Measurements from ENCODE around the gene SLC25A42. TPM values are rescaled to one million over a fixed set of nuclear protein-coding genes. Genes with fewer than 3 reads are reported as not detected.

SLC25A42 gene
- total and polyA plus RNA-seq, 5 experiments from 2014 or later, result 6.2 to 33.6 (median 14.5) TPM

DNA sequence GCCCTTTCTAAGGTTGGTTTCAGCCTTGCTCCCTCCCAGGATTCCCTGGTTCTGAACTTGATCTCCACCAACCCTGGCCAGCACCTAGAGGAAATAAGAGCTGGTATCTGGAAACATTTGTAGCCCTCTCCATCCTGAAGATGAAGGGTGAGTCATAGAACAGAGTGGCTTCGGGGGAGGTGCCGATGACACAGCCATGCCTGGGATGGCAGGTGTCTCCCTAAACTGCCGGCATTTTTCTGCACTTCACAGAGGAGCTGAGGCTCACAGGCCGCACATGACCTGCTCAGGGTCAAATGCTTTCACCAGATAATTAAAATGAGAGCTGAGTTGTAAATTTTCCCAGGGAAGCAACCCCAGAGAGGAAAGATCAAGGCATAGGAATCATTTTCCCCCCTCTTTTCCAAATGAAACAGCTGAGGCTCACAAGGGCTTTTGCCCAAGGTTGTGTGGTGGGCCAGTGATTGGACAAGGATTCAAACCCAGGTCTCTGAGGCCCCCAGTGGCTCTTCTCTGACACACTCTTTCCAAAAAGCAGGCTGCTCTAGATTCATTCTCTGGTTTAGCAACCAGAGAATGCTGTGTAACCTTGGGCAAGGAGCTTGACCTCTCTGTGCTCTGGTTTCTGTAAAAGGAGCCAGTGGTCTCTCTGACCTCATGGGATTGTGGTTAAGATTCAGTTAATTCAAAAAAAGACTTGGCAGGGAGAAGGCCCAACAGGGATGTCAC lies 1.2 kb upstream of the SLC25A42 start:
- H3K9me3 Mint-ChIP-seq, result no peaks in the 10 kb centered on the region
- H3K4me3 Mint-ChIP-seq, result peak overlapping the region; percentile 84 to 97 (median 92)
- DNase-seq (no peak), ATAC-seq (no peak)
- POLR2A ChIA-PET, result interaction anchor here (1.0 to 1.8 kb wide), 6 partner anchors 24 to 259 kb away, joined by 3 to 4 read pairs (median 4); partner anchors contain the start of genes COPE and DDX49
- H3K27ac Mint-ChIP-seq, result peak overlapping the region in 8 of 10 donors; percentile 43 to 92 (median 76)
- no peaks in the 10 kb centered on the region for H3K27me3 Mint-ChIP-seq
- H3K36me3 Mint-ChIP-seq, result peaks cover 0 to 13% (median 0%) of the 10 kb centered on the region in 3 donors
- H3K4me1 Mint-ChIP-seq, result peaks cover 10 to 38% (median 25%) of the 10 kb centered on the region in 4 donors

DNA sequence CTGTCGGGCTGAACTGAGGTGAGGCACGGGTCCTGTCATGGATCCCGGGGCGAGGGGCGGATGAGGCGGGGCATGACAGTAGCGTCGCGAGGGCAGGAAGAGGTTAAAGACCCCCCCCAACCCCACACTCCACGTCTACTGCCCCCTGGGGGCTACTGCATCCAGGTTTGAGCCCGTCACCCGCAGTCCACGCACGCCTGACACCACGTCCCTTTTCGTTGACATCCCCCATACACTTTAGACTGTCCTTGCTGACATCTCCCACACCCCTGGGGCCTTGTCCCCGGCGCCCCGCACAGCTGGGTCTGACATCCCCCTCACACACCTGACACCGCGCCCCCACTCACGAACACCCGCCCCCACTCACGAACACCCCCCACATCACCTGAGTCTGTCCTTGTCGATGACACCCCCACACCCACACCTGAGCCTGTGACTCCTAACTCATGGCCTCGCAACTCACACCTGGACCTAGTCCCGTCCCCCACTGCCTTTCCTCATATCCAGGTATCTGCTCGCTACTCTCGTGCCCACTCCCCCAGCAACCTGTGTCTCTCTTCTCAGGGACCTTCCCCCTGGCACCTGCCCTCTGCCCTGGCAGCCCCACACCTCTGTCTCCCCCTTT lies 416 bp downstream of the SLC25A42 start:
- POLR2A ChIA-PET, result interaction anchor here (0.5 to 1.8 kb wide), 6 partner anchors 24 to 145 kb away, joined by 3 to 4 read pairs (median 4); partner anchors contain the start of genes COPE and DDX49
- Mint-ChIP-seq H3K36me3 (peaks cover 0 to 4% (median 0%) of the 10 kb centered on the region in 3 donors), H3K4me3 (peak overlapping the region; percentile 84 to 97 (median 92)), H3K27ac (peak overlapping the region; percentile 60 to 92 (median 82)), H3K9me3 (no peaks in the 10 kb centered on the region), H3K27me3 (no peaks in the 10 kb centered on the region), H3K4me1 (peaks cover 10 to 46% (median 31%) of the 10 kb centered on the region in 4 donors)
- DNase-seq (peak in 1 of 10 donors; percentile 10), ATAC-seq (peak; percentile 31 to 41)

DNA sequence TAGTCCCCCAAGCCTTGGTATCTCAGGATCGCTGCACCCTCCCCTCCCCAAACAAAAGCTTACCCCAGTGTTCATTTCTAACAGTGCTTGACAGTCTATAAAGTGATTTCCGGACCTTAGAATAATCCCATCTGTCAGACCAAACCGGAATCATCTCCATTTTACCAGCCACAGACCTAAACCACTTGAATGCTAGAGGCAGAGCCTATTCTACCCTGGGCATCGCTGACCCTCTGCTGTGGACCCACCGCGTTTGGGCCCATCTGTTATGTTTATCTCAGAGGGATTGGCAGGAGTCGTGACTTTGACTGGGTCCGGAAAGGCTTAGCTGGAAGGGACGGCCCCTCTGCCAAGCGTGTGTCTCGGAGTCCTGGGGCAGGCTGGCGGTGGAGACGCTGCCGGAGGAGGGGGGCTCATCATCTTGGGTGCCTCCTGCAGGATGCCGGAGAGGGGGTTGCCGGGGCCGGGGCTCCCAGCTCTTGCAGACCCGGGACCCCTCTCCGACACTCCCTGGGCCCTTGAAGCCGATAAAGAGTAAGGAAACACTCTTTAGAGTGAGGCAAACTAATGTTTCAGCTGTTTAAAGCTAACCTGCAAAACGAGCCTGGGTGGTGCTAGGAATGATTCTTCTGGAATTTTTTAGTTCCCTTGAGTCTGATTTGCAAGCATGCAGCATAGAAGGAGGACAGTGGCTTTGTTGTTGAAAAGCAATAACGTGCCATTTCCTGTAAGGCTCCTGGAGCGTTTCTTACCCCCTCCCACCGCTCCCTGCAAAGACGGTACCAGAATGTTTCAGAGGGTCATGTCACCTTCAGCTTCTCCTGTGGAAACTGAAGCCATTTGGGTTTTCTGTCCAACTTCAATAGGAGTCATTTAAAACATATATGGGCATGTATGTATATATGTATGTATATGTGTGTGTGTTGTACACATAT lies 1.3 kb downstream of the SLC25A42 start:
- POLR2A ChIA-PET, result interaction anchor here (0.5 to 0.7 kb wide), 3 partner anchors 10 to 135 kb away, joined by 3 to 6 read pairs (median 4); no protein-coding TSS in a partner anchor
- peaks cover 11 to 52% (median 36%) of the 10 kb centered on the region in 4 donors for H3K4me1 Mint-ChIP-seq
- ATAC-seq, result no peak
- peaks cover 0 to 8% (median 0%) of the 10 kb centered on the region in 3 donors for H3K36me3 Mint-ChIP-seq
- peak overlapping the region; percentile 84 to 97 (median 92) for H3K4me3 Mint-ChIP-seq
- peak in 4 of 10 donors; percentile 9 to 28 (median 26) for DNase-seq
- no peaks in the 10 kb centered on the region for H3K27me3 Mint-ChIP-seq
- H3K9me3 Mint-ChIP-seq, result no peaks in the 10 kb centered on the region
- H3K27ac Mint-ChIP-seq, result peak overlapping the region; percentile 67 to 92 (median 82)

DNA sequence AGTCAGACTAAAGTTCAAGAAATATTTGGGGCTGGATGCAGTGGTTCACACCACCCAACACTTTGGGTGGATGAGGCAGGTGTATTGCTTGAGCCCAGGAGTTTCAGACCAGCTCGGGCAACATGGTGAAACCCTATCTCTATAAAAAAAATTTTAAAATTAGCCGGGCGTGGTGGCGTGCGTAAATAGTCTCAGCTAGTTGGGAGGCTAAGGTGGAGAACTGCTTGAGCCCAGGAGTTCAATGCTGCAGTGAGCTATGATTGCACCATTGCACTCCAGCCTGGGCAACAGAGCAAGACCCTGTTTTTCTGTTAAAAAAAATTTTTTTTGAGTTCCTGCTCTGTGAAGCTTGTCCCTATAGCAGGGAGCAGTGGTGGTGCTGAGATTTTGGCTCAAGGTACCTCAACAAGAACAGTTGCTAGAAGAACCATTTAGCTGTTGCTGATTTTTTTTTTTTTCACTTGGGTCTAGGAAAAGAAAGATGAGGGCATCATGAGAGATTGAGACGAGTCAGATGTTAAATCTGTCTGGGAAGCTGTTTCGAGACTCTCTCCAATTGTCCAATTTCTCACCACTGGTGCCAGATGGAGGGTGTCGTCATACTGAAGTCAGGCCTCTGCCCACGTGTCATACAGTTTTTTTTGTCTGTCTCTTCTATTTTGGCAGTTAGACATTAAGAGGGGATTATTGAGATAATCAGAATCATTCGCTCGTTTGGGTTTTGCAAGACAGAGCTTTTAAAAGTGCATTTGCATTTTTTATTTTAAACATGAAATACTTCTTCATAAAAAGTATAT lies 3.7 kb downstream of the SLC25A42 start:
- H3K4me3 Mint-ChIP-seq, result peak overlapping the region in 5 of 10 donors; percentile 8 to 61 (median 42)
- H3K9me3 Mint-ChIP-seq, result no peaks in the 10 kb centered on the region
- POLR2A ChIA-PET, result no interaction called here
- no peaks in the 10 kb centered on the region for H3K27me3 Mint-ChIP-seq
- no peak for ATAC-seq
- H3K36me3 Mint-ChIP-seq, result peaks cover 0 to 19% (median 3%) of the 10 kb centered on the region in 3 donors
- H3K27ac Mint-ChIP-seq, result peak overlapping the region in 9 of 10 donors; percentile 41 to 83 (median 63)
- no peak for DNase-seq
- H3K4me1 Mint-ChIP-seq, result peaks cover 15 to 64% (median 40%) of the 10 kb centered on the region in 4 donors

DNA sequence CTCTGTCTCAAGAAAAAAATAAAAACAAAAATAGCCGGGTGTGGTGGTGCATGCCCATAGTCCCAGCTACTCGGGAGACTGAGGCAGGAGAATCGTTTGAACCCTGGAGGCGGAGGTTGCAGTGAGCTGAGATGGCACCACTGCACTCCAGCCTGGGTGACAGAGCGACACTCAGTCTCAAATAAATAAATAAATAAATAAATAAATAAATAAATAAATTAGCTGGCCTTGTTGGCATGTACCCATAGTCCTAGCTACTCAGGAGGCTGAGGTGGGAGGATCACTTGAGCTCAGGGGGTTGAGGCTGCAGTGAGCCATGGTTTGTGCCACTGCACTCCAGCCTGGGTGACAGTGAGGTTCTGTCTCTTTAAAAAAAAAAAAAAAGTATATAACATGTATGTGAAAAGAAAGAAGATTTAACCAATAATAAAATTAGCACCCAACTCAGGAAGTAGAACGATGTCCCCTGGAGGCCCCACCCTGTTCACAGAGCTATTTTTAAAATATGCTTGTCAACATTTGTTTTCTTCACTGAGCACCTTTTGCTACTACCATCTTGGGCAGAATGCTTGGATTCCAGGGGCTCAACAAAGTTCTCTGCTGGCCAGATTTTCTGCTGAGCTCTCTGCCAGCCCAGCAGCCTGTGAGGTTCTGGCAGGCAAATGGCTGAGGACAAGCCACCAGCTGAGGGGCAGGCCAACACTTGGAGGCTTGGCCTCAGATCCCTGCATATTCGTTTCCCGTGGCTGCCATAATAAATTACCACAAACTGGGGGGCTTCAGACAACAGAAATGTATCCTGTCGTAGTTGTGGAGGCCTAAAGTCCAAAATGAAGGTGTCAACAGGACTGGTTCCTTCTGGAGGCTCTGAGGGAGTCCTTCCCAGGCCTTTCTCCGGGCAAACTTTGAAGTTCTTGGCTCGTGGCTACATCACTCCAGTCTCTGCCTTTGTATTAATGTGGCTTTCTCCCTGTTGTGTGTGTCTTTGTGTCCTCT lies 5.2 kb downstream of the SLC25A42 start:
- Mint-ChIP-seq H3K4me1 (peaks cover 18 to 64% (median 48%) of the 10 kb centered on the region in 4 donors), H3K27me3 (no peaks in the 10 kb centered on the region), H3K36me3 (peaks cover 0 to 25% (median 6%) of the 10 kb centered on the region in 3 donors), H3K27ac (peak overlapping the region in 9 of 10 donors; percentile 44 to 82 (median 63)), H3K9me3 (no peaks in the 10 kb centered on the region), H3K4me3 (peak overlapping the region in 7 of 10 donors; percentile 7 to 64 (median 50))
- POLR2A ChIA-PET, result no interaction called here
- ATAC-seq, result no peak
- peak in 1 of 10 donors; percentile 4 for DNase-seq

DNA sequence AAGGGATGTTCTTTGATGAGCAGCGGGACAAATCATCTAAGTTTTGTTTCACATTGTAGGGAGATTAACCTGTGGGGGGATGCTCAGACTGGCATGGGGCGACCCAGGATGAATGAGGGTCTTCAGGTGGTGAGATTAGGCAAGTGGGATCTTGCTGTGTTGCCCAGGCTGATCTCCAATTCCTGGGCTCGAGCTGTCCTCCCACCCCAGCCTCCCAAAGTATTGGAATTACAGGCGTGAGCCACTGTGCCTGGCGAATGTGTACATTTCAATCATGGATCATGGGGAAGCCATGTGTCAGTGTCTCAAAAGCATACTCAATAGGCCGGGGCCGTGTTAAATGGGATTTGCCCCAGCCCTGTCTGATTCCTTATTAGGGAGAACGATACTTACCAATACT lies 8.1 kb downstream of the SLC25A42 start:
- DNase-seq (no peak), ATAC-seq (no peak)
- peaks cover 0 to 43% (median 6%) of the 10 kb centered on the region in 3 donors for H3K36me3 Mint-ChIP-seq
- H3K9me3 Mint-ChIP-seq, result no peaks in the 10 kb centered on the region
- POLR2A ChIA-PET, result no interaction called here
- H3K27me3 Mint-ChIP-seq, result no peaks in the 10 kb centered on the region
- H3K4me1 Mint-ChIP-seq, result peaks cover 17 to 56% (median 40%) of the 10 kb centered on the region in 4 donors
- H3K27ac Mint-ChIP-seq, result no peak overlapping the region
- H3K4me3 Mint-ChIP-seq, result no peak overlapping the region

DNA sequence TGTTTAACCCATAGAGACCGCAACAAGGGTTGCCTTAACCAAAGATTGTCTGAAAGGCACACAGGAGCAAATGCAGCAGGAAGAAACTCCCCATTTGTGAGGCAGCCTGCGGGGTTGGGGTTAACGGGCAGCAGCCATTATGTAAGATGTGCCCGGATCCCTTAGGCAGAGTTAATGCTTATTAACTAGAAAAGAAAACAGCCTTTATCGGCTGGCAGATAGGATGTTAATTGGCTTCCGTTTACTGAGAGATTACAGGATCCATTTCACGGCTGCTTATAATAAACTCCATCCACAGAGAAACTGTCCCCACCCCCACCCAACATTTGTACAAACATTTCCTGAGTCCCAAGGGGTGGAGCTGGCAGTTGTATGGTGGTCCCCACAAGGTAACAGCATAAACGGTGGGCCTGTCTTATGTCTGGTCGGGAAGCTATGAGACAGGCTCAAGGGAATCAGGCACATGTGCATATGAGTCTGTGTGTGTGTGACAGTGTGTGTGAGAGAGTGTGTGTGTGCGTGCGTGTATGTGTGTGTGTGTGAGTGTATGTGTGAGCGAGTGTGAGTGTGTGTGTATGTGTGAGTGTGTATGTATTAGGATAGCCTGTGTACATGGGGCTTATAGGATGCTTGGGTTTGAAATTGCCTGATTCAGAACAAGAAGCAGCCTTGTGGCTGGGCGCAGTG lies 10.5 kb downstream of the SLC25A42 start:
- no peak for ATAC-seq
- Mint-ChIP-seq H3K4me1 (peaks cover 24 to 55% (median 42%) of the 10 kb centered on the region in 4 donors), H3K4me3 (no peak overlapping the region), H3K36me3 (peaks cover 0 to 49% (median 6%) of the 10 kb centered on the region in 3 donors), H3K27ac (peak overlapping the region in 1 of 10 donors; percentile 29), H3K27me3 (no peaks in the 10 kb centered on the region), H3K9me3 (no peaks in the 10 kb centered on the region)
- POLR2A ChIA-PET, result interaction anchor here (0.7 kb wide), 1 partner anchor 9 kb away, joined by 3 read pairs; no protein-coding TSS in a partner anchor
- no peak for DNase-seq

DNA sequence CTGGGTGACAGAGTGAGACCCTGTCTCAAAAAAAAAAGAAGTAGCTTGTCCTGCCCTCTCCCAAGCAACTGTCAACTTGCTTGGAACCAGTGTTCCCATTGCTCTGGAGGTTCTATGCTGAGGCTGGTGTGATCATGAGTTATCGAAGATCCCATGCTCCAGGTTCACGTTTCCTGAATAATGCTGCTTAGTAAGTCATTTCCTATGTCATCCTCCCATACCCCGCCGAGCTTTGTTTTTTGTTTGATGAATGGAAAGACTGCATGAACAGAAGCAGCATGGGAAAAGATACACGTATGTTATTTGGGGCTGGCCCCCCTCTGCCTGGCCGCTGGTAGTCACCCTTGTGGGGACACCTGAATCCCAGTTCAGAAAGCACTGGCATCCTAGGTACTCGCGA lies 11.3 kb downstream of the SLC25A42 start:
- Mint-ChIP-seq H3K9me3 (no peaks in the 10 kb centered on the region), H3K27me3 (no peaks in the 10 kb centered on the region), H3K27ac (no peak overlapping the region), H3K36me3 (peaks cover 0 to 46% (median 6%) of the 10 kb centered on the region in 3 donors), H3K4me3 (no peak overlapping the region), H3K4me1 (peaks cover 25 to 57% (median 41%) of the 10 kb centered on the region in 4 donors)
- ATAC-seq, result no peak
- no peak for DNase-seq
- POLR2A ChIA-PET, result interaction anchor here (0.7 kb wide), 1 partner anchor 10 kb away, joined by 3 read pairs; no protein-coding TSS in a partner anchor

DNA sequence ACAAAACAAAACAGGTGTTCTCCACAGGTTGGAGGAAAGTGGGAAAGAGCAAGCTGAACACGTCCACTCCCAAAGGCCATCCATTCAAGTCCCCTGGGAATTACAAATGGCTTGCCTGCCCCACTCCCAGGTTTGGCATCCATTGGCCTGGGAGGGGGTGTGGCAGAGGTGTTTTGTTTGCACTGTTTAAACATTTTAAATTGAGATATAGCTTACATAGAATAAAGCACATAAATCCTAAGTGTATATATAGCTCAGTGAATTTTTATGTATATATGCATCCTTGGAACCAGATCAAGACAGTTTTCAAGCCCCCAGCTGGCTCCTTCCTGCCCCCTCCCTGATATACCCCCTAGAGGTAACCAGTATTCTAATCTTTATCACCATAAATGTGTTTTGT lies 12.7 kb downstream of the SLC25A42 start:
- POLR2A ChIA-PET, result no interaction called here
- peak overlapping the region in 1 of 10 donors; percentile 52 for H3K27ac Mint-ChIP-seq
- no peaks in the 10 kb centered on the region for H3K9me3 Mint-ChIP-seq
- H3K36me3 Mint-ChIP-seq, result peaks cover 0 to 40% (median 3%) of the 10 kb centered on the region in 3 donors
- peaks cover 24 to 52% (median 39%) of the 10 kb centered on the region in 4 donors for H3K4me1 Mint-ChIP-seq
- H3K27me3 Mint-ChIP-seq, result no peaks in the 10 kb centered on the region
- ATAC-seq (no peak), DNase-seq (no peak)
- no peak overlapping the region for H3K4me3 Mint-ChIP-seq

DNA sequence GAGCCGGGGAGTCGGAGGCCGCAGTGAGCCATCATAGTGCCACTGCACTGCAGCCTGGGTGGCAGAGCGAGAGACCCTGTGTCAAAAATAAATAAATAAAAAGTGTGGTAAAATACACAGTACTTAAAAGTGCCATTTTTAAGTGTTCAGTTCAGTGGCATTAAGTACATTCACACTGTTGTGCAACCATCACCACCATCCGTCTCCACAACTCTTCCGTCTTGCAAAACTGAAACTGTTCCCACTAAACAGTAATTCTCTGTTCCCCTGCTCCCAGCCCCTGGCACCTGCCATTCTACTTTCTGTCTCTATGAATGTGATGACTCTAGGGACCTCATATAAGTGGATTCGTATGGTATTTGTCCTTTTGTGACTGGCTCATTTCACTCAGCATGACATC lies 13.3 kb downstream of the SLC25A42 start:
- Mint-ChIP-seq H3K4me1 (peaks cover 22 to 49% (median 40%) of the 10 kb centered on the region in 4 donors), H3K27me3 (no peaks in the 10 kb centered on the region), H3K27ac (peak overlapping the region in 2 of 10 donors; percentile 34 to 63), H3K4me3 (no peak overlapping the region), H3K9me3 (no peaks in the 10 kb centered on the region), H3K36me3 (peaks cover 0 to 38% (median 3%) of the 10 kb centered on the region in 3 donors)
- ATAC-seq (no peak), DNase-seq (no peak)
- POLR2A ChIA-PET, result no interaction called here
